Measurements from ENCODE around the gene PPM1H.
A peak's percentile ranks its signal among the peaks of the same experiment; 100 is the strongest.

Gene PPM1H

GRCh38 chr12:62963486-62964041, 28.6 kb upstream of the PPM1H start:
- Mint-ChIP-seq H3K4me1 (peaks cover 12% of the 10 kb centered on the region), H3K27ac (no peak overlapping the region), H3K9me3 (no peaks in the 10 kb centered on the region), H3K27me3 (ENCODE audit: low read depth, poor library complexity) (peaks cover 5% of the 10 kb centered on the region), H3K36me3 (ENCODE audit: low read depth) (no peaks in the 10 kb centered on the region), H3K4me3 (no peak overlapping the region)
- no peak for DNase-seq
- TF ChIP-seq CTCF (IDR thresholded peaks at IDR 0.05): no peak

- H3K9me3 Mint-ChIP-seq: no peaks in the 10 kb centered on the region
- DNase-seq: no peak
- no peaks in the 10 kb centered on the region for H3K36me3 Mint-ChIP-seq (ENCODE audit: low read depth)
- H3K4me1 Mint-ChIP-seq: peaks cover 41% of the 10 kb centered on the region
- TF ChIP-seq CTCF (IDR thresholded peaks at IDR 0.05): no peak
- no peak overlapping the region for H3K27ac Mint-ChIP-seq
- peaks cover 2% of the 10 kb centered on the region for H3K27me3 Mint-ChIP-seq (ENCODE audit: low read depth, poor library complexity)
- H3K4me3 Mint-ChIP-seq: no peak overlapping the region
These were observed 25.4 kb upstream of the PPM1H start for GRCh38 chr12:62960324-62960723.

- TF ChIP-seq CTCF (IDR thresholded peaks at IDR 0.05): no peak
- H3K27ac Mint-ChIP-seq: no peak overlapping the region
- DNase-seq: no peak
- H3K4me1 Mint-ChIP-seq: peaks cover 41% of the 10 kb centered on the region
- no peaks in the 10 kb centered on the region for H3K36me3 Mint-ChIP-seq (ENCODE audit: low read depth)
- no peaks in the 10 kb centered on the region for H3K9me3 Mint-ChIP-seq
- no peak overlapping the region for H3K4me3 Mint-ChIP-seq
- no peaks in the 10 kb centered on the region for H3K27me3 Mint-ChIP-seq (ENCODE audit: low read depth, poor library complexity)
These were observed 24.8 kb upstream of the PPM1H start for GRCh38 chr12:62959745-62960144.

- Mint-ChIP-seq H3K36me3 (ENCODE audit: low read depth) (no peaks in the 10 kb centered on the region), H3K27ac (peak overlapping the region; percentile 99), H3K4me3 (peak overlapping the region; percentile 75), H3K9me3 (peaks cover 4% of the 10 kb centered on the region), H3K4me1 (peaks cover 41% of the 10 kb centered on the region), H3K27me3 (ENCODE audit: low read depth, poor library complexity) (no peaks in the 10 kb centered on the region)
- DNase-seq: no peak
- TF ChIP-seq CTCF (IDR thresholded peaks at IDR 0.05): no peak
These were observed 22.4 kb upstream of the PPM1H start for GRCh38 chr12:62957233-62957953.

- no peak for TF ChIP-seq CTCF (IDR thresholded peaks at IDR 0.05)
- H3K9me3 Mint-ChIP-seq: peaks cover 20% of the 10 kb centered on the region
- no peak for DNase-seq
- H3K27ac Mint-ChIP-seq: peak overlapping the region; percentile 73
- no peak overlapping the region for H3K4me3 Mint-ChIP-seq
- H3K27me3 Mint-ChIP-seq (ENCODE audit: low read depth, poor library complexity): no peaks in the 10 kb centered on the region
- no peaks in the 10 kb centered on the region for H3K36me3 Mint-ChIP-seq (ENCODE audit: low read depth)
- H3K4me1 Mint-ChIP-seq: peaks cover 41% of the 10 kb centered on the region
These were observed 20.7 kb upstream of the PPM1H start for GRCh38 chr12:62955678-62956077.

- no peak overlapping the region for H3K4me3 Mint-ChIP-seq
- no peak for TF ChIP-seq CTCF (IDR thresholded peaks at IDR 0.05)
- H3K9me3 Mint-ChIP-seq: peaks cover 52% of the 10 kb centered on the region
- H3K27ac Mint-ChIP-seq: no peak overlapping the region
- H3K36me3 Mint-ChIP-seq (ENCODE audit: low read depth): no peaks in the 10 kb centered on the region
- H3K27me3 Mint-ChIP-seq (ENCODE audit: low read depth, poor library complexity): peaks cover 1% of the 10 kb centered on the region
- no peak for DNase-seq
- H3K4me1 Mint-ChIP-seq: no peaks in the 10 kb centered on the region
These were observed 15.4 kb upstream of the PPM1H start for GRCh38 chr12:62950317-62950716.
